Thyroid gland (tissue), 4 donors: ENCODE data around the gene GRXCR2.

Source experiments
- POLR2A ChIP-seq, 2 donors: fragments of 450-650 bp; IDR thresholded peaks; one replicate each; pipeline ENCODE4 v1.6.1; 2017; ENCODE audit warnings: antibody characterized with exemption in 2 of 2, mild to moderate bottlenecking in 2 of 2, moderate library complexity in 1 of 2
- TF ChIP-seq, protein P1 (sequence below), 6 experiments: fragments of 200-600 bp in 3 of 6; fragments of 450-650 bp in 3 of 6; sonication (generic) in 3 of 6; IDR thresholded peaks; one replicate each; pipeline ENCODE4 v1.5.1; 2016 to 2019; ENCODE audit warnings: antibody characterized with exemption in 6 of 6, mild to moderate bottlenecking in 2 of 6, inconsistent platforms in 1 of 6, moderate library complexity in 1 of 6

DNA sequence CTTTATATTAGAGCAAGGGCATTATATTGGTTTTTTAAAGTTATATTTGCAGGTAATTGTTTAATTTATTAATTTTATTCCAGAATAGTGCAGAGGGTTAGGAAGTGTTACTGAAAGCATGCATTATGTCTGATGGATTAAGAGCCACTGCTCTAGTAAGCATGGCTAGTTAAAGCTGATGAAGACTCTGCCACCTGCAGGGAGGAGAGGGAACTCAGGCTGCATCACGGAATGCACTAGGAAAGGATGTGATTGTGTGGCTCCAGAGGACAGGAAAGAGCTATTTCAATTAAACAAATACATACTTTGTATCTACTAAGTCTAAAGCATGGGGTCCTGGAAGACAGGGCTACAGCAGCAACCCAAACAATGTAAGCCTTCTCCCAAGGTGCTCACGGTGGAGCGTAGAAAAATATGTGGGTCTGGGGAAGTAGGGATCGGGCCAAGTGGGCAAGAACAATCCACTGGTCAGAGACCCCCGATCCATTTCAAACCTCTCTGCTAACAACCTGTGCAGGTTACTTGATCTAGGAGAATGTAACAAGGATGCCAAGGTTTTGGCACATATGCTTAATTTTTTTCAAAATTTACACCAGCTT, 15.3 kb upstream of the GRXCR2 start:
- TF ChIP-seq, protein P1, sequence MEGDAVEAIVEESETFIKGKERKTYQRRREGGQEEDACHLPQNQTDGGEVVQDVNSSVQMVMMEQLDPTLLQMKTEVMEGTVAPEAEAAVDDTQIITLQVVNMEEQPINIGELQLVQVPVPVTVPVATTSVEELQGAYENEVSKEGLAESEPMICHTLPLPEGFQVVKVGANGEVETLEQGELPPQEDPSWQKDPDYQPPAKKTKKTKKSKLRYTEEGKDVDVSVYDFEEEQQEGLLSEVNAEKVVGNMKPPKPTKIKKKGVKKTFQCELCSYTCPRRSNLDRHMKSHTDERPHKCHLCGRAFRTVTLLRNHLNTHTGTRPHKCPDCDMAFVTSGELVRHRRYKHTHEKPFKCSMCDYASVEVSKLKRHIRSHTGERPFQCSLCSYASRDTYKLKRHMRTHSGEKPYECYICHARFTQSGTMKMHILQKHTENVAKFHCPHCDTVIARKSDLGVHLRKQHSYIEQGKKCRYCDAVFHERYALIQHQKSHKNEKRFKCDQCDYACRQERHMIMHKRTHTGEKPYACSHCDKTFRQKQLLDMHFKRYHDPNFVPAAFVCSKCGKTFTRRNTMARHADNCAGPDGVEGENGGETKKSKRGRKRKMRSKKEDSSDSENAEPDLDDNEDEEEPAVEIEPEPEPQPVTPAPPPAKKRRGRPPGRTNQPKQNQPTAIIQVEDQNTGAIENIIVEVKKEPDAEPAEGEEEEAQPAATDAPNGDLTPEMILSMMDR (IDR thresholded peaks at IDR 0.05), result peak; percentile 23 to 71 (median 51)
- TF ChIP-seq POLR2A (IDR thresholded peaks at IDR 0.05), result no peak
